Activated T-helper 1 cell treated with anti-CD3 and anti-CD28 coated beads, Interleukin-12 subunit alpha, Interleukin-12 subunit beta, Interleukin-2, Interleukin-4 antibody, amounts not matched to agents 30 ng/mL and 10 ng/mL and 1 ng/mL, durations not matched to agents 14 hours and 24 hours and 36 hours (primary cell): ENCODE results near the gene CES2. TPM values are rescaled to one million over a fixed set of nuclear protein-coding genes. Genes with fewer than 3 reads are reported as not detected.
A peak's percentile ranks its signal among the peaks of the same experiment; 100 is the strongest.
"Not testable (repeated sequence)": the region's sequence is repeated elsewhere in the genome, so short reads cannot be mapped to it uniquely, and the experiment has no call there.

ENCODE experiments used
- DNase-seq: peaks from one replicate; pipeline ENCODE4 v3.0.0; 2021; ENCODE audit warnings: low spot score
- H3K27ac Mint-ChIP-seq: one replicate; pipeline ENCODE4 v1.8.0; 2021; ENCODE audit warnings: mild to moderate bottlenecking, mixed read lengths
- H3K27me3 Mint-ChIP-seq: one replicate; pipeline ENCODE4 v1.8.0; 2022; ENCODE audit warnings: mild to moderate bottlenecking, moderate library complexity, mixed read lengths; ENCODE audit not compliant: insufficient read depth
- H3K36me3 Mint-ChIP-seq: one replicate; pipeline ENCODE4 v1.8.0; 2021; ENCODE audit warnings: low read depth, mixed read lengths
- H3K4me1 Mint-ChIP-seq: one replicate; pipeline ENCODE4 v1.8.0; 2021; ENCODE audit warnings: low read depth, mixed read lengths
- H3K4me3 Mint-ChIP-seq: one replicate; pipeline ENCODE4 v1.8.0; 2021; ENCODE audit warnings: mild to moderate bottlenecking, moderate library complexity, mixed read lengths
- H3K9me3 Mint-ChIP-seq: one replicate; pipeline ENCODE4 v1.8.0; 2021; ENCODE audit warnings: mixed read lengths
- intact Hi-C: fragments of 100-400 bp; cut with micrococcal nuclease; formaldehyde crosslinking; loops from one replicate; pipeline ENCODE4 v1.15.1; 2024
- total RNA-seq: library from RNA; stranded (reverse); gene quantifications from 2 replicates; pipeline ENCODE4 v1.2.3, GENCODE V29; 2022

Gene CES2
- total RNA-seq, 1 donor from 2014 or later: 34.3 TPM

- no peaks in the 10 kb centered on the region for H3K27me3 Mint-ChIP-seq
- no peak for DNase-seq
- H3K4me1 Mint-ChIP-seq: peaks cover 48% of the 10 kb centered on the region
- H3K27ac Mint-ChIP-seq: no peak overlapping the region
- H3K36me3 Mint-ChIP-seq: peaks cover 27% of the 10 kb centered on the region
- H3K4me3 Mint-ChIP-seq: peak overlapping the region; percentile 96
- intact Hi-C loops: no loop called here
- no peaks in the 10 kb centered on the region for H3K9me3 Mint-ChIP-seq
Measured at GRCh38 chr16:66936889-66937554, 1.7 kb downstream of the CES2 start.

- Mint-ChIP-seq H3K27ac (no peak overlapping the region), H3K27me3 (no peaks in the 10 kb centered on the region), H3K4me1 (peaks cover 40% of the 10 kb centered on the region), H3K4me3 (peak overlapping the region; percentile 96), H3K9me3 (no peaks in the 10 kb centered on the region), H3K36me3 (peaks cover 23% of the 10 kb centered on the region)
- no peak for DNase-seq
- intact Hi-C loops: no loop called here
Measured at GRCh38 chr16:66937725-66938337, 2.5 kb downstream of the CES2 start.

- Mint-ChIP-seq H3K27ac (no peak overlapping the region), H3K4me1 (peaks cover 32% of the 10 kb centered on the region), H3K27me3 (no peaks in the 10 kb centered on the region), H3K4me3 (no peak overlapping the region), H3K36me3 (peaks cover 14% of the 10 kb centered on the region), H3K9me3 (no peaks in the 10 kb centered on the region)
- intact Hi-C loops: no loop called here
- DNase-seq: no peak
Measured at GRCh38 chr16:66939366-66939765, 4.0 kb downstream of the CES2 start.

GRCh38 chr16:66940236-66940635 lies 4.9 kb downstream of the CES2 start:
- DNase-seq: no peak
- no peak overlapping the region for H3K4me3 Mint-ChIP-seq
- no peaks in the 10 kb centered on the region for H3K9me3 Mint-ChIP-seq
- H3K36me3 Mint-ChIP-seq: peaks cover 14% of the 10 kb centered on the region
- intact Hi-C loops: no loop called here
- H3K27ac Mint-ChIP-seq: no peak overlapping the region
- peaks cover 26% of the 10 kb centered on the region for H3K4me1 Mint-ChIP-seq
- H3K27me3 Mint-ChIP-seq: no peaks in the 10 kb centered on the region

GRCh38 chr16:66942981-66943380 lies 7.7 kb downstream of the CES2 start:
- Mint-ChIP-seq H3K9me3 (no peaks in the 10 kb centered on the region), H3K36me3 (peaks cover 7% of the 10 kb centered on the region), H3K27ac (no peak overlapping the region), H3K4me1 (peaks cover 10% of the 10 kb centered on the region), H3K27me3 (peaks cover 3% of the 10 kb centered on the region), H3K4me3 (no peak overlapping the region)
- intact Hi-C loops: no loop called here
- DNase-seq: no peak

GRCh38 chr16:66943426-66944053 lies 8.2 kb downstream of the CES2 start:
- intact Hi-C loops: no loop called here
- peaks cover 7% of the 10 kb centered on the region for H3K36me3 Mint-ChIP-seq

GRCh38 chr16:66944054-66944441 lies 8.7 kb downstream of the CES2 start:
- H3K4me3 Mint-ChIP-seq: no peak overlapping the region
- peaks cover 16% of the 10 kb centered on the region for H3K4me1 Mint-ChIP-seq
- peaks cover 7% of the 10 kb centered on the region for H3K36me3 Mint-ChIP-seq
- no peak overlapping the region for H3K27ac Mint-ChIP-seq
- peaks cover 10% of the 10 kb centered on the region for H3K27me3 Mint-ChIP-seq
- intact Hi-C loops: no loop called here
- no peaks in the 10 kb centered on the region for H3K9me3 Mint-ChIP-seq
- DNase-seq: no peak

More at GRCh38 chr16:66943426-66944053, 8.2 kb downstream of the CES2 start:
- no peaks in the 10 kb centered on the region for H3K9me3 Mint-ChIP-seq
- peaks cover 6% of the 10 kb centered on the region for H3K27me3 Mint-ChIP-seq
- peaks cover 15% of the 10 kb centered on the region for H3K4me1 Mint-ChIP-seq
- no peak overlapping the region for H3K27ac Mint-ChIP-seq
- DNase-seq: no peak
- H3K4me3 Mint-ChIP-seq: no peak overlapping the region

GRCh38 chr16:66944971-66945370 lies 9.7 kb downstream of the CES2 start:
- intact Hi-C loops, H3K9me3 Mint-ChIP-seq, DNase-seq, H3K4me3 Mint-ChIP-seq, H3K36me3 Mint-ChIP-seq, H3K27ac Mint-ChIP-seq: not testable (repeated sequence)
- Mint-ChIP-seq H3K4me1 (peaks cover 16% of the 10 kb centered on the region), H3K27me3 (peaks cover 19% of the 10 kb centered on the region)

- H3K36me3 Mint-ChIP-seq: peaks cover 7% of the 10 kb centered on the region
- peaks cover 19% of the 10 kb centered on the region for H3K27me3 Mint-ChIP-seq
- DNase-seq: no peak
- intact Hi-C loops: loop anchor here (2.0 kb wide), 2 partner anchors 209 to 239 kb away; no protein-coding TSS in a partner anchor
- no peaks in the 10 kb centered on the region for H3K9me3 Mint-ChIP-seq
- no peak overlapping the region for H3K4me3 Mint-ChIP-seq
- H3K4me1 Mint-ChIP-seq: peaks cover 24% of the 10 kb centered on the region
- no peak overlapping the region for H3K27ac Mint-ChIP-seq
Measured at GRCh38 chr16:66945939-66946338, 10.6 kb downstream of the CES2 start.

GRCh38 chr16:66946541-66946940 lies 11.2 kb downstream of the CES2 start:
- Mint-ChIP-seq H3K4me3 (no peak overlapping the region), H3K36me3 (peaks cover 6% of the 10 kb centered on the region), H3K27ac (no peak overlapping the region), H3K9me3 (peaks cover 4% of the 10 kb centered on the region), H3K27me3 (peaks cover 19% of the 10 kb centered on the region), H3K4me1 (peaks cover 24% of the 10 kb centered on the region)
- DNase-seq: no peak
- intact Hi-C loops: loop anchor here (2.0 kb wide), 2 partner anchors 208 to 238 kb away; no protein-coding TSS in a partner anchor

GRCh38 chr16:66946974-66947301 lies 11.6 kb downstream of the CES2 start:
- DNase-seq: no peak
- Mint-ChIP-seq H3K27me3 (peaks cover 19% of the 10 kb centered on the region), H3K36me3 (peaks cover 6% of the 10 kb centered on the region), H3K9me3 (peaks cover 8% of the 10 kb centered on the region), H3K4me1 (peaks cover 24% of the 10 kb centered on the region), H3K27ac (no peak overlapping the region), H3K4me3 (no peak overlapping the region)
- intact Hi-C loops: loop anchor here (1.0 to 2.0 kb wide), 6 partner anchors 13 to 301 kb away; partner anchors contain the start of genes CIAO2B, FBXL8, SLC9A5 and TRADD

- H3K27me3 Mint-ChIP-seq: peaks cover 19% of the 10 kb centered on the region
- H3K27ac Mint-ChIP-seq: no peak overlapping the region
Measured at GRCh38 chr16:66947302-66948065, 12.2 kb downstream of the CES2 start.

More at GRCh38 chr16:66947302-66948065, 12.2 kb downstream of the CES2 start:
- peaks cover 24% of the 10 kb centered on the region for H3K4me1 Mint-ChIP-seq
- peaks cover 6% of the 10 kb centered on the region for H3K36me3 Mint-ChIP-seq
- DNase-seq: peak; percentile 78
- peaks cover 8% of the 10 kb centered on the region for H3K9me3 Mint-ChIP-seq
- intact Hi-C loops: loop anchor here (1.0 to 2.0 kb wide), 6 partner anchors 13 to 301 kb away; partner anchors contain the start of genes CIAO2B, FBXL8, SLC9A5 and TRADD
- peak overlapping the region; percentile 87 for H3K4me3 Mint-ChIP-seq
